B cell (primary cell): ENCODE results near the gene SRXN1. TPM values are rescaled to one million over a fixed set of nuclear protein-coding genes. Genes with fewer than 3 reads are reported as not detected.

Experiments used
- ATAC-seq: fragments of 200-7000 bp; cut with Tn5 transposase; one replicate; pipeline ENCODE4 v1.10.0; 2021; ENCODE audit warnings: low read depth, mild to moderate bottlenecking, moderate number of reproducible peaks, moderate library complexity
- CTCF ChIA-PET: fragments of 350-600 bp; sonication (Branson Sonifier 250); formaldehyde crosslinking; loops from one replicate; lab custom pipeline; 2021; ENCODE audit warnings: antibody characterized with exemption, inconsistent platforms; lab: Charles Lee
- POLR2A ChIA-PET: fragments of 350-600 bp; sonication (Branson Sonifier 250); formaldehyde crosslinking; loops from one replicate; lab custom pipeline; 2021; ENCODE audit warnings: antibody characterized with exemption; lab: Charles Lee
- DNase-seq: peaks from one replicate; pipeline ENCODE4 v3.0.0; 2013
- H2AFZ ChIP-seq: 2 replicates; pipeline ENCODE4 v1.6.1; 2012; ENCODE audit warnings: mild to moderate bottlenecking, low read depth, low read length; ENCODE audit not compliant: insufficient read depth, poor library complexity, severe bottlenecking
- H3K27ac ChIP-seq, 2 donors: 1 replicate in 1 of 2; 2 replicates in 1 of 2; pipeline ENCODE4 v1.5.1; 2012 to 2013; ENCODE audit warnings: low read length in 2 of 2, mild to moderate bottlenecking in 2 of 2, moderate library complexity in 1 of 2
- H3K27me3 ChIP-seq, 4 experiments: fragments of 200-600 bp in 1 of 4; sonication (generic) in 1 of 4; replicated peaks in 1 of 4; 1 replicate in 2 of 4; 2 replicates in 2 of 4; pipeline versions ENCODE4 v1.6.1 to v1.7.0; 2013 to 2016; ENCODE audit warnings: low read length in 3 of 4, mild to moderate bottlenecking in 2 of 4, mixed read lengths in 1 of 4, moderate library complexity in 1 of 4; ENCODE audit not compliant: insufficient read depth in 4 of 4, control insufficient read depth in 3 of 4; ENCODE audit errors: control extremely low read depth in 1 of 4
- H3K36me3 ChIP-seq, 2 experiments: replicated peaks in 1 of 2; 1 replicate in 1 of 2; 2 replicates in 1 of 2; pipeline versions ENCODE4 v1.6.1 to v1.7.1; 2013; ENCODE audit warnings: low read length in 1 of 2; ENCODE audit not compliant: insufficient read depth in 2 of 2, control insufficient read depth in 1 of 2; ENCODE audit errors: control extremely low read depth in 1 of 2, extremely low read depth in 1 of 2
- H3K4me1 ChIP-seq, 2 donors: fragments of 200-600 bp in 1 of 2; sonication (generic) in 1 of 2; 1 replicate in 1 of 2; 2 replicates in 1 of 2; pipeline versions ENCODE4 v1.5.1 to v1.6.1; 2013 to 2017; ENCODE audit warnings: low read length in 2 of 2; ENCODE audit not compliant: control insufficient read depth in 2 of 2, insufficient read depth in 2 of 2
- H3K4me2 ChIP-seq: replicated peaks from 2 replicates; pipeline ENCODE3; 2012; ENCODE audit warnings: mild to moderate bottlenecking, low read depth, low read length; ENCODE audit not compliant: poor library complexity, severe bottlenecking
- H3K4me3 ChIP-seq, 5 experiments: fragments of 200-600 bp in 1 of 5; sonication (generic) in 1 of 5; 1 replicate in 3 of 5; 2 replicates in 2 of 5; pipeline versions ENCODE4 v1.5.1 to v1.7.0; 2011 to 2016; ENCODE audit warnings: low read length in 4 of 5, mild to moderate bottlenecking in 4 of 5, low read depth in 2 of 5, control low read depth in 1 of 5, moderate library complexity in 1 of 5; ENCODE audit not compliant: insufficient read depth in 1 of 5; ENCODE audit errors: control extremely low read depth in 1 of 5, extremely low read depth in 1 of 5
- H3K79me2 ChIP-seq: fragments of 200-600 bp; sonication (generic); one replicate; pipeline ENCODE4 v1.6.0; 2016; ENCODE audit warnings: low read length; ENCODE audit not compliant: control insufficient read depth, insufficient read depth
- H3K9ac ChIP-seq: fragments of 200-600 bp; sonication (generic); 2 replicates; pipeline ENCODE4 v1.6.1; 2017; ENCODE audit warnings: mild to moderate bottlenecking, low read length, moderate library complexity
- H3K9me3 ChIP-seq, 3 donors: one replicate each; pipeline versions ENCODE4 v1.6.1 to v1.7.1; 2013; ENCODE audit warnings: low read length in 2 of 3; ENCODE audit not compliant: control insufficient read depth in 2 of 3, insufficient read depth in 1 of 3; ENCODE audit errors: control extremely low read depth in 1 of 3
- H4K20me1 ChIP-seq: 2 replicates; pipeline ENCODE4 v1.6.0; 2012; ENCODE audit warnings: mild to moderate bottlenecking, low read length; ENCODE audit not compliant: insufficient read depth, control insufficient read depth, poor library complexity, severe bottlenecking
- H3K27ac Mint-ChIP-seq: one replicate; pipeline ENCODE4 v1.8.0; 2021; ENCODE audit warnings: mixed read lengths
- H3K27me3 Mint-ChIP-seq: one replicate; pipeline ENCODE4 v1.8.0; 2021; ENCODE audit warnings: mixed read lengths
- H3K4me1 Mint-ChIP-seq: one replicate; pipeline ENCODE4 v1.8.0; 2021; ENCODE audit warnings: mixed read lengths
- H3K4me3 Mint-ChIP-seq: one replicate; pipeline ENCODE4 v1.8.0; 2021; ENCODE audit warnings: mixed read lengths
- H3K9me3 Mint-ChIP-seq: one replicate; pipeline ENCODE4 v1.8.0; 2022; ENCODE audit warnings: mixed read lengths; ENCODE audit not compliant: insufficient read depth
- CTCF ChIP-seq: fragments of 200-600 bp; IDR thresholded peaks from one replicate; pipeline ENCODE4 v1.8.0; 2022; ENCODE audit warnings: antibody characterized with exemption, mild to moderate bottlenecking
- EZH2 ChIP-seq: IDR thresholded peaks from 2 replicates; pipeline ENCODE4 v1.6.1; 2012; ENCODE audit warnings: borderline replicate concordance, low read depth, mild to moderate bottlenecking, moderate library complexity, low read length; ENCODE audit not compliant: insufficient read depth, poor library complexity, severe bottlenecking
- WGBS: methylation state at CpG from one replicate; pipeline ENCODE4 v1.1.5; 2013; ENCODE audit warnings: missing lambda C conversion rate; ENCODE audit not compliant: insufficient coverage; 5-methylcytosine and 5-hydroxymethylcytosine counted together
- intact Hi-C: fragments of 100-400 bp; cut with micrococcal nuclease; formaldehyde crosslinking; loops from one replicate; pipeline ENCODE4 v1.10.0; 2022
- polyA plus RNA-seq: library from polyadenylated mRNA; depleted of rRNA; stranded (reverse); fragments of >200 nt; gene quantifications from 2 replicates; pipeline ENCODE4 v1.2.3, GENCODE V29; 2012
- total RNA-seq, 2 donors: library from RNA; stranded (reverse); fragments of 120-200 nt in 1 of 2; gene quantifications; 1 replicate in 1 of 2; 2 replicates in 1 of 2; pipeline versions ENCODE4 v1.2.3 to v1.2.4, GENCODE V29; 2013 to 2022

SRXN1 gene
- total and polyA plus RNA-seq, 2 donors (not counting 1 experiment from before 2014, with no cell fraction given), result 1.3 to 4.5 TPM

DNA sequence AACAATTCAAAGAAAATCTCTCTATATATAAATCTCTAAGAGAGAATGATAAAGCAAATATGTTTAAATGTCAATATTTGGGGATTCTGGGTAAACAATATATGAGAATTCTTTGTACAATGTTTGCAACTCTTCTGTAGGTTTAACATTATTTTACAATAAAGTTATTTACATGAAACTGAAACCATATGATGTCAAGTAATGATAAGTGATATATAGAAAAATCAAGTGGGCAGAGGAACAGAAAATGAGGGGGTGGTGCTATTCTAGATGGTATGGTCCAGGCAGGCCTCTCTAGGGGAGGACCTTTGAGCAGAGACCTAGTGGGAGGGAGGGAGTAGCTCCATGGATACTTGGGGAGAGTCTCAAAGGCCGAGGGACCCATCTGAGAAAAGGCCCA is 39.0 kb upstream of the SRXN1 start:
- no peak overlapping the region for H3K9ac ChIP-seq
- CTCF ChIA-PET, result interaction anchor here (0.8 to 0.9 kb wide), 2 partner anchors 18 to 47 kb away, joined by 3 read pairs; no protein-coding TSS in a partner anchor
- Mint-ChIP-seq H3K27me3 (peaks cover 32% of the 10 kb centered on the region), H3K4me3 (no peak overlapping the region), H3K4me1 (no peaks in the 10 kb centered on the region), H3K9me3 (no peaks in the 10 kb centered on the region), H3K27ac (no peak overlapping the region)
- no peak overlapping the region for H3K27ac ChIP-seq
- intact Hi-C loops, result no loop called here
- TF ChIP-seq CTCF (no peak), EZH2 (no peak)
- no peaks in the 10 kb centered on the region for H4K20me1 ChIP-seq
- peaks cover 0 to 4% (median 0%) of the 10 kb centered on the region in 3 donors for H3K9me3 ChIP-seq
- POLR2A ChIA-PET, result no interaction called here
- no CpG with 5 or more reads among the region's 1 CpG for WGBS
- H3K4me3 ChIP-seq, result no peak overlapping the region
- no peaks in the 10 kb centered on the region for H3K4me1 ChIP-seq
- peaks cover 0 to 7% (median 0%) of the 10 kb centered on the region in 4 experiments for H3K27me3 ChIP-seq
- H2AFZ ChIP-seq, result no peak overlapping the region
- DNase-seq (no peak), ATAC-seq (no peak)
- no peaks in the 10 kb centered on the region for H3K36me3 ChIP-seq
- H3K4me2 ChIP-seq, result no peak overlapping the region
- no peaks in the 10 kb centered on the region for H3K79me2 ChIP-seq

DNA sequence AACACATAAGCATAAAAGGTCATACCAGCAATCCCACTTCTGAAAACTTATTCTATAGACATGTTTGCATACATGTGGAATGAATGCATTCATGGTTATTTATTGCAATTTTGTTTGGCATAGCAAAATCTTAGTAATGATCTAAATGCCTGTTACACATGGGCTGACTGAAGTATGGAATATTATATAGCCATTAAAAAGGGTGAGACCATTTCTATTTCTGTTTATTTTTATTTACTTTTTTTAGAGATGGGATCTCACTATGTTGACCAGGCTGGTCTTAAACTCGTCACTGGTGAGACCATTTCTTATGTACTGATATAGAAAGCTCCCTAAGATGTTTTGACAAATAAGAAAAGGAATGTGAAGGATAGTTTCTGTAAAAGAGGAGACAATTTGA is 36.9 kb upstream of the SRXN1 start:
- H3K4me1 ChIP-seq, result no peaks in the 10 kb centered on the region
- CTCF ChIA-PET, result no interaction called here
- Mint-ChIP-seq H3K4me1 (no peaks in the 10 kb centered on the region), H3K27ac (no peak overlapping the region), H3K4me3 (no peak overlapping the region), H3K27me3 (peaks cover 36% of the 10 kb centered on the region), H3K9me3 (no peaks in the 10 kb centered on the region)
- H3K4me3 ChIP-seq, result no peak overlapping the region
- ATAC-seq, result no peak
- peaks cover 0 to 7% (median 0%) of the 10 kb centered on the region in 4 experiments for H3K27me3 ChIP-seq
- no peaks in the 10 kb centered on the region for H4K20me1 ChIP-seq
- POLR2A ChIA-PET, result no interaction called here
- no peak overlapping the region for H3K4me2 ChIP-seq
- DNase-seq, result no peak
- H3K9ac ChIP-seq, result no peak overlapping the region
- H3K27ac ChIP-seq, result no peak overlapping the region
- TF ChIP-seq EZH2 (no peak), CTCF (no peak)
- intact Hi-C loops, result no loop called here
- no peak overlapping the region for H2AFZ ChIP-seq
- no peaks in the 10 kb centered on the region for H3K79me2 ChIP-seq
- H3K9me3 ChIP-seq, result peaks cover 0 to 4% (median 0%) of the 10 kb centered on the region in 3 donors
- WGBS, result no CpG with 5 or more reads among the region's 1 CpG
- no peaks in the 10 kb centered on the region for H3K36me3 ChIP-seq
